ENCODE results near the gene KIAA1755.

Gene KIAA1755

DNA sequence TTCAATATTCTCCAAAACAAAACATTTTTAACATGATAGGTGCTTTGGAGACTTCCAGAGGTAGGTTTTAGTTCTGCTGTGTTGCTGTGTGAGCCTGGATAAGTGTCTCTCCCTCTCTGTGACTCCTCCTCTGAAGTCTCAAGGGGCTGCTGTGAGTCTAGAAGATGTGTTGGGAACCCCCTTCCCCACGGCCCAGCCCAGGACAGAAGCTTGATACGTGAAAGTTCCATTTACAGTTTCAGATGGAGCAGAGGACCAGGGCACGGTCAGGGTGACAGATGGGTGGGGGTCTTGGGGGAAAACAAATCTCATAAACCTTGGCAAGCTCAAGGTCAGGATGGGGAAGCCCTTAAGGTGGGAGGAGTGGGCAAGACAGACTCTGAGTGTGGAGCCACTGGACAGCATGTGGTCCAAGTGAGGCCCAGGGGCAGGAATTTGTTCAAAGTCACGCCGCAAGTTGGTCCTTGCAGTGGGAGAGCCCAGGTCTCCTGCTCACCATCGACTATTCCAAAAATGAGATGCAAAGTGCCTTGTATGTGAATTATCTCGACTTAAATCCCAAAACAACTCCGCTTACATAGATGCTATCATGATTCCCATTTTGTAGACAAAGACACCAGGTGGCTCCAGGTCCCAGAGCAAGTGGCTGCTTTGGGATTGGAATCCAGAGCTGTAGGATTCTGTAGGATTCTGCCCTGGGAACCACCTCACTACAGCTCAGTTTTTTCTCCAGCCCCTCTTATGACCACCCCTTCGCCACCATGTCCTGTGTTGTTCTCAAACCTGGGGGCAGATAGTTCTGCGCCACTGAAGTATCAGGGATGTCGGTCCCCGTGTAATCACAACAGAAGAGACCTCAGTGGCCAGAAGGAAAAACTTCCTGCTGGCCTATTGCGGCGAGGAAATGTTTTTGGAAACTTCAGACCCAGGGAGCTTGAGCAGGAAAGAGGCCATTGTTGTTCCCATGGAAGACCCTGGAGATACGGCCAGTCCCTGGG, 97.4 kb downstream of the KIAA1755 start:
- no peak for DNase-seq

DNA sequence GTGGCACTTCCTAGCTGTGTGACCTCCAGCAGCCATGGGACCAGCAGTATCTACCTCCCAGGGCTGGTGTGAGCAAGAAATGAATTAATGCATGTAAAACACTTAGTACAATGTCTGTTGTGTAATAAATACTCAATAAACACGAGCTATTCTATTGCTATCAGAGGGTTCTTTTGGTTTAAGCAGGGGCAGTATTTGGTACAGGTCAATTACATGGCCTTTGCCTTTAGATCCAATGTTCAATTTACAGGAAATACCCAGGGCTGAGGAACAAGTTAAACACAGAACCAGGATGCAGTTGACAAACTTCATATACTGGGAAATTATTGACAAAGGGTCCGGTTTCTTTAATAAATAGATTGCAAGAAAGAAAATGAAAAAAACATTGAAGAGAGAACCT, 98.4 kb downstream of the KIAA1755 start:
- DNase-seq: no peak

DNA sequence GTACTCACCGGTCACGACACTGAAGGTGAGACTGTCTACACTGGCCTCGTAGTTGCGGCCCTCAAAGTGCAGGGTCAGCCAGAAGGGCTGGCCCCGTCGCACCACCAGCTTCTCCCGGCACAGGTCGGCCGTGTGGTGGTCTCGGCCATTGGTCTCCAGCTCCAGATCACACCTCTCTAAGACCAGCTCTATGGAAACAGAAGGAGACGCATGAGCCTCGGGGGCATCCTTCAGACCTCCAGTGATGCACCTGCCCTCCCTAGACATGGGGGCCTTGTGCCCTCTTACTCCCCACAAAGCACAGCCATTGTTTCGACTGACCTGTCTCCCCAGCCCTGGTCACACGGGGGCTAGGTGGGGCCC, 99.1 kb downstream of the KIAA1755 start:
- DNase-seq: no peak
